Trophoblast cell (in vitro differentiated cells and primary cell): ENCODE measurements around the gene NLGN2.

Experiments
- DNase-seq, 2 donors: peaks; one replicate each; pipeline ENCODE4 v3.0.0-alpha.2; 2016
- H2AFZ ChIP-seq: 2 replicates; pipeline ENCODE4 v1.6.1; 2013; ENCODE audit warnings: low read length, moderate library complexity, mild to moderate bottlenecking; ENCODE audit not compliant: insufficient read depth, poor library complexity
- H2AK5ac ChIP-seq: 2 replicates; pipeline ENCODE4 v1.6.1; 2013; ENCODE audit warnings: mild to moderate bottlenecking, low read length
- H2BK120ac ChIP-seq: 2 replicates; pipeline ENCODE4 v1.6.1; 2013; ENCODE audit warnings: low read length, mild to moderate bottlenecking, moderate library complexity; ENCODE audit not compliant: insufficient read depth, poor library complexity
- H2BK12ac ChIP-seq: 2 replicates; pipeline ENCODE4 v1.6.1; 2013; ENCODE audit warnings: mild to moderate bottlenecking, low read length, moderate library complexity
- H2BK5ac ChIP-seq: 2 replicates; pipeline ENCODE4 v1.6.1; 2013; ENCODE audit warnings: low read length, low read depth, moderate library complexity, mild to moderate bottlenecking; ENCODE audit not compliant: poor library complexity
- H3K14ac ChIP-seq: 2 replicates; pipeline ENCODE4 v1.6.1; 2013; ENCODE audit warnings: mild to moderate bottlenecking, low read length
- H3K18ac ChIP-seq: 2 replicates; pipeline ENCODE4 v1.6.1; 2013; ENCODE audit warnings: mild to moderate bottlenecking, low read length
- H3K23ac ChIP-seq: 2 replicates; pipeline ENCODE4 v1.6.1; 2013; ENCODE audit warnings: low read length
- H3K27ac ChIP-seq: 2 replicates; pipeline ENCODE4 v1.5.1; 2013; ENCODE audit warnings: low read depth, mild to moderate bottlenecking, inconsistent platforms, low read length, moderate library complexity
- H3K27me3 ChIP-seq: 2 replicates; pipeline ENCODE4 v1.6.1; 2013; ENCODE audit warnings: inconsistent platforms, mild to moderate bottlenecking, low read length, moderate library complexity; ENCODE audit not compliant: insufficient read depth
- H3K36me3 ChIP-seq, 2 experiments: 1 replicate in 1 of 2; 2 replicates in 1 of 2; pipeline ENCODE4 v1.6.1; 2013; ENCODE audit warnings: low read length in 2 of 2, mild to moderate bottlenecking in 2 of 2, moderate library complexity in 1 of 2; ENCODE audit not compliant: insufficient read depth in 2 of 2, control insufficient read depth in 1 of 2
- H3K4ac ChIP-seq: 2 replicates; pipeline ENCODE4 v1.6.1; 2013; ENCODE audit warnings: low read depth, mild to moderate bottlenecking, low read length, moderate library complexity
- H3K4me1 ChIP-seq, 2 experiments: 1 replicate in 1 of 2; 2 replicates in 1 of 2; pipeline ENCODE4 v1.6.1; 2013; ENCODE audit warnings: low read length in 2 of 2, mild to moderate bottlenecking in 2 of 2, moderate library complexity in 1 of 2; ENCODE audit not compliant: insufficient read depth in 2 of 2, control insufficient read depth in 1 of 2
- H3K4me2 ChIP-seq: 2 replicates; pipeline ENCODE4 v1.6.1; 2013; ENCODE audit warnings: inconsistent platforms, mild to moderate bottlenecking, low read length, moderate library complexity
- H3K4me3 ChIP-seq: 2 replicates; pipeline ENCODE4 v1.5.1; 2013; ENCODE audit warnings: mild to moderate bottlenecking, low read depth, low read length, inconsistent platforms
- H3K79me1 ChIP-seq: one replicate; pipeline ENCODE4 v1.6.1; 2013; ENCODE audit warnings: low read length
- H3K79me2 ChIP-seq: 2 replicates; pipeline ENCODE4 v1.6.1; 2013; ENCODE audit warnings: low read length, mild to moderate bottlenecking; ENCODE audit not compliant: control insufficient read depth, insufficient read depth, poor library complexity
- H3K9ac ChIP-seq: 2 replicates; pipeline ENCODE4 v1.6.1; 2013; ENCODE audit warnings: mild to moderate bottlenecking, low read length
- H3K9me3 ChIP-seq: 2 replicates; pipeline ENCODE4 v1.6.1; 2013; ENCODE audit warnings: low read depth, mild to moderate bottlenecking, control low read depth, inconsistent platforms, low read length; ENCODE audit not compliant: insufficient read depth
- H4K12ac ChIP-seq: 2 replicates; pipeline ENCODE4 v1.6.1; 2013; ENCODE audit warnings: low read depth, mild to moderate bottlenecking, low read length, moderate library complexity
- H4K8ac ChIP-seq: 2 replicates; pipeline ENCODE4 v1.6.1; 2013; ENCODE audit warnings: low read depth, mild to moderate bottlenecking, low read length, moderate library complexity
- H4K91ac ChIP-seq: one replicate; pipeline ENCODE4 v1.6.1; 2013; ENCODE audit warnings: low read depth, mild to moderate bottlenecking, low read length, moderate library complexity
- WGBS: extraction: QIAGEN DNeasy Blood & Tissue Kit; methylation state at CpG from one replicate; pipeline ENCODE4 v1.1.7; 2013; ENCODE audit warnings: missing lambda C conversion rate; ENCODE audit not compliant: insufficient read length, insufficient coverage; ENCODE audit errors: extremely low coverage; 5-methylcytosine and 5-hydroxymethylcytosine counted together

Gene NLGN2

GRCh38 chr17:7440834-7441195, 33.2 kb downstream of the NLGN2 start:
- no peak overlapping the region for H2BK120ac ChIP-seq
- WGBS, result no CpG with 5 or more reads among the region's 12 CpGs
- H4K12ac ChIP-seq, result no peak overlapping the region
- H3K4ac ChIP-seq, result no peak overlapping the region
- H2BK5ac ChIP-seq, result no peak overlapping the region
- no peak overlapping the region for H3K14ac ChIP-seq
- peaks cover 4% of the 10 kb centered on the region for H3K79me2 ChIP-seq
- H3K23ac ChIP-seq, result no peak overlapping the region
- H2BK12ac ChIP-seq, result no peak overlapping the region
- H2AFZ ChIP-seq, result no peak overlapping the region
- peak overlapping the region; percentile 77 for H4K8ac ChIP-seq
- H4K91ac ChIP-seq, result peak overlapping the region; percentile 29
- H3K4me3 ChIP-seq, result peak overlapping the region; percentile 74
- H3K27ac ChIP-seq, result no peak overlapping the region
- H3K9ac ChIP-seq, result no peak overlapping the region
- H3K36me3 ChIP-seq, result no peaks in the 10 kb centered on the region
- H3K79me1 ChIP-seq, result peaks cover 17% of the 10 kb centered on the region
- peaks cover 18% of the 10 kb centered on the region for H3K27me3 ChIP-seq
- no peak for DNase-seq
- peak overlapping the region; percentile 70 for H3K4me2 ChIP-seq
- H3K18ac ChIP-seq, result no peak overlapping the region
- H3K4me1 ChIP-seq, result peaks cover 25 to 38% of the 10 kb centered on the region in 2 experiments
- H3K9me3 ChIP-seq, result peaks cover 2% of the 10 kb centered on the region
- peak overlapping the region; percentile 24 for H2AK5ac ChIP-seq

- peaks cover 2% of the 10 kb centered on the region for H3K79me2 ChIP-seq
- H3K27me3 ChIP-seq, result peaks cover 18% of the 10 kb centered on the region
- no peak overlapping the region for H3K23ac ChIP-seq
- peak overlapping the region; percentile 70 for H3K4me2 ChIP-seq
- H3K18ac ChIP-seq, result no peak overlapping the region
- H3K79me1 ChIP-seq, result peaks cover 14% of the 10 kb centered on the region
- H3K4ac ChIP-seq, result no peak overlapping the region
- H4K12ac ChIP-seq, result no peak overlapping the region
- no peak overlapping the region for H3K27ac ChIP-seq
- H3K4me3 ChIP-seq, result no peak overlapping the region
- H2AFZ ChIP-seq, result no peak overlapping the region
- no peak overlapping the region for H4K91ac ChIP-seq
- WGBS, result no CpG with 5 or more reads among the region's 7 CpGs
- no peak overlapping the region for H3K9ac ChIP-seq
- no peak overlapping the region for H4K8ac ChIP-seq
- H2BK12ac ChIP-seq, result no peak overlapping the region
- no peak overlapping the region for H2BK5ac ChIP-seq
- peaks cover 2% of the 10 kb centered on the region for H3K9me3 ChIP-seq
- H3K14ac ChIP-seq, result no peak overlapping the region
- H3K36me3 ChIP-seq, result no peaks in the 10 kb centered on the region
- peaks cover 23 to 37% of the 10 kb centered on the region in 2 experiments for H3K4me1 ChIP-seq
- no peak overlapping the region for H2AK5ac ChIP-seq
- no peak overlapping the region for H2BK120ac ChIP-seq
- DNase-seq, result no peak
Observed at GRCh38 chr17:7441266-7441665, 33.6 kb downstream of the NLGN2 start.

- no peak overlapping the region for H4K8ac ChIP-seq
- no CpG with 5 or more reads among the region's 2 CpGs for WGBS
- H2BK120ac ChIP-seq, result no peak overlapping the region
- H3K14ac ChIP-seq, result no peak overlapping the region
- H4K12ac ChIP-seq, result no peak overlapping the region
- no peak overlapping the region for H4K91ac ChIP-seq
- no peak overlapping the region for H2BK5ac ChIP-seq
- H2AFZ ChIP-seq, result no peak overlapping the region
- peaks cover 9% of the 10 kb centered on the region for H3K79me1 ChIP-seq
- H3K4ac ChIP-seq, result no peak overlapping the region
- no peak overlapping the region for H3K23ac ChIP-seq
- H3K9ac ChIP-seq, result no peak overlapping the region
- H3K4me1 ChIP-seq, result peaks cover 17 to 31% of the 10 kb centered on the region in 2 experiments
- no peak overlapping the region for H2AK5ac ChIP-seq
- no peak overlapping the region for H3K18ac ChIP-seq
- H3K27me3 ChIP-seq, result peaks cover 18% of the 10 kb centered on the region
- peaks cover 2% of the 10 kb centered on the region for H3K79me2 ChIP-seq
- no peak overlapping the region for H3K4me2 ChIP-seq
- H3K4me3 ChIP-seq, result no peak overlapping the region
- H3K27ac ChIP-seq, result no peak overlapping the region
- no peaks in the 10 kb centered on the region for H3K9me3 ChIP-seq
- no peak overlapping the region for H2BK12ac ChIP-seq
- DNase-seq, result no peak
- no peaks in the 10 kb centered on the region for H3K36me3 ChIP-seq
Observed at GRCh38 chr17:7442142-7442541, 34.5 kb downstream of the NLGN2 start.

DNA sequence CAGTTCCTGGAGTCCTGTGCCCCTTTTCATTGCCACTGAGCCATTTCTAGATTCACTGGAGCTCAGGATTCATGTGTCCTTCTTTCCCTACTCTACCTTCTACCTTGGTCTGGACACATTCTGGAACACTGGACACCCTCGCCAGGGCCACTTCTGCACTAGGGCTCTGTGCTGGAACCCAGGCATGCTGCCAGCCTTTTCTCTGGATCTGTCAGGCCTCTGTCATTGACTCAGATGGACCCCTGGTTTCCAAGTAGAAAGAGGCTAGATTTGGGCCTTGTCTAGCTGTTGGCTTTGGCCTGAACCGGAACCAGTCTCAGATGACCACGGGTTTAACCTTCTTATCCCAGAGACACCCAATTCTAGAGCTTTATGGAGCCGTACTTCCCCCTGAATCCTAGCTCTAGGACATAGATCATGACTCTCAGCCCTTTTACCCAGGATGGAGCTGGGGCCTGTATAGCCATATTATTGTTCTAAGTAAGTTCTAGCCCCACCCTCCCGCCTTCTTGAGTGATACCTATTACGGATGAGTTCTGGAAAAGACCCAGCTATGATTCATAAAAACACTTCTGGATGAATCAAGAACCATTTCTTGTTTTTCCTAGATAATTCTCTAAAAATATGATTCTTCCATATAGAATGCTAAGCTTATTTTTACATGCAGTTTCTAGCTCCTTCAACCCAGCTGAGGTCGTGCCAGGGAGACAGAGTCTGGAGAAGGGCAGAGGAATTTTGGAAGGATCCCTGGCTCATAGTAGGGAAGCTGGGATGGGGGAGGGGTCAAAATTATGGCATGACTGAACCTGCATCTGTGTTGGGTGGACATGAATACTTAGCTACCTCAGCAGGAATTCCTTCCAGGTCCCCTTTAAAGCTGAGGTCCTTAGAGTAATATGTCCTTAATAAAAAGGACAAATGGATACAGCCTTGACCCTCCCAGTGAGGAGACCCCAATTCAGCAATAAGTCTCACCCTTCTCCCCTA, 36.1 kb downstream of the NLGN2 start:
- Histone ChIP-seq H3K36me3 (no peaks in the 10 kb centered on the region), H4K12ac (no peak overlapping the region), H3K27me3 (peaks cover 11% of the 10 kb centered on the region), H3K27ac (no peak overlapping the region), H3K79me2 (peaks cover 2% of the 10 kb centered on the region), H3K4me3 (no peak overlapping the region), H3K4me2 (no peak overlapping the region), H3K14ac (no peak overlapping the region), H3K79me1 (peaks cover 9% of the 10 kb centered on the region), H2BK12ac (no peak overlapping the region), H3K4ac (no peak overlapping the region), H3K4me1 (peaks cover 8 to 18% of the 10 kb centered on the region in 2 experiments), H3K23ac (no peak overlapping the region), H2BK120ac (no peak overlapping the region), H3K18ac (no peak overlapping the region), H2AFZ (no peak overlapping the region), H4K8ac (no peak overlapping the region), H3K9ac (no peak overlapping the region), H4K91ac (peak overlapping the region; percentile 16), H2AK5ac (peak overlapping the region; percentile 19), H3K9me3 (peaks cover 2% of the 10 kb centered on the region), H2BK5ac (no peak overlapping the region)
- no peak for DNase-seq
- WGBS, result no CpG with 5 or more reads among the region's 7 CpGs
